Placental epithelial cell (primary cell): Measurements from ENCODE around the gene KICS2. TPM values are rescaled to one million over a fixed set of nuclear protein-coding genes. Genes with fewer than 3 reads are reported as not detected.

Experiments
- small RNA-seq: library from RNA; depleted of rRNA; stranded (forward); fragments of <200 nt; gene quantifications from one replicate; pipeline ENCODE3, GENCODE V24; 2012
- total RNA-seq: library from RNA; depleted of rRNA; stranded (reverse); fragments of >200 nt; gene quantifications from 2 replicates; pipeline ENCODE4 v1.2.3, GENCODE V29; 2012

The KICS2 gene
- total RNA-seq: 3.9 and 9.7 TPM in 2 replicates

GRCh38 chr12:64222009-64222765, at the start of gene KICS2:
Gene KICS2 (minus strand): TSS chr12:64222296. CDS start chr12:64222237, 59 bp downstream.

Small RNA genes lying within 50 kb of the gene (small RNA-seq; reads per million reads assigned to genes)
- not detected for gene RNU5A-7P
- not detected for gene RNU6-1009P

Other genes with a start within 250 kb of the KICS2 start
- gene C12orf56, start 168.5 kb upstream of the KICS2 start, total RNA-seq: 0.11 and 0.79 TPM in 2 replicates
- 47.1 and 78.2 TPM in 2 replicates for gene XPOT, start 182.1 kb upstream of the KICS2 start, total RNA-seq
- 18.2 and 22.0 TPM in 2 replicates for gene TBK1, start 229.8 kb upstream of the KICS2 start, total RNA-seq